ENCODE results near the gene LRFN4.
"Not testable (repeated sequence)": the region's sequence is repeated elsewhere in the genome, so short reads cannot be mapped to it uniquely, and the experiment has no call there.

LRFN4 gene

DNA sequence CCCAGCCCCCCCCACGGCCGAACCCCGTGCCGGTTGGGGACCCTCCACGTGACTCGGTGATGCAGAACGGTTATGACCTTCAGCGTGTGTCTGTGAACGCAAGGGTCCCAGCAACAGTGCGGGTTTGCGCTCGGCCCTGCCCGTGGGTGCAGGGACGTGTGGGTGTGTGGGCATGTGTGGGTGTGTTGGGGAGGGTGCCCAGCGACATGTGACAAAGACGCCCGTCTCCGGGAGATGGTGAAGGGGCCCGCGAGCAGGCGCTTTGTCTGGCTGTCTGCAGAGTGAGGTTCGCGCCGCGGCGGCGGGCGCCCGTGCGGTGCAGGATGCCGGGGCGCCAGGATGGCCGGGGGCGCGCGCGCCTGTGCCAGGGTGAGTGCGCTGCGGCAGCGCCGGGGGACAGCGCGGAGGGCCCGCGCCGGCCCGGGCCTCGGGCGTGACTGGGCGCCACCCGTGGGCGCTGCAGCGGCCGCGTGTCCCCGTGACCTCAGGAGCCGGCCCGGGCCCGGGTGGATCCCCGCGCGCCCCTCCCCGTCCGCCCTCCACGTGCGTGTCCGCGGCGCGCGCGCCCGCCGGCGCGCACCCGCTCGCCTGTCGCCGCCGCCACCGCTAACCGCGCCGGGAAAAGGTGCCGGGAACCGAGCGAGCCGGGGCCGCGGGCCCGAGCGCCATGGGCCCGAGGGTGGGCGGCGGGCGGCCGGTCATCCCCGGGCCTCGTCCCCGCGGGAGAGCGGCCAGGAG lies at the start of gene LRFN4:
Gene LRFN4 (plus strand): TSS at position 569 of the 738 bp plus-strand sequence. CDS start 681 bp downstream, outside the sequence.
- peak; percentile 41 for ATAC-seq
- DNase-seq: peak; percentile 51

GRCh38 chr11:66809592-66809991 lies 47.3 kb upstream of the LRFN4 start:
- DNase-seq: no peak
- ATAC-seq: no peak

DNA sequence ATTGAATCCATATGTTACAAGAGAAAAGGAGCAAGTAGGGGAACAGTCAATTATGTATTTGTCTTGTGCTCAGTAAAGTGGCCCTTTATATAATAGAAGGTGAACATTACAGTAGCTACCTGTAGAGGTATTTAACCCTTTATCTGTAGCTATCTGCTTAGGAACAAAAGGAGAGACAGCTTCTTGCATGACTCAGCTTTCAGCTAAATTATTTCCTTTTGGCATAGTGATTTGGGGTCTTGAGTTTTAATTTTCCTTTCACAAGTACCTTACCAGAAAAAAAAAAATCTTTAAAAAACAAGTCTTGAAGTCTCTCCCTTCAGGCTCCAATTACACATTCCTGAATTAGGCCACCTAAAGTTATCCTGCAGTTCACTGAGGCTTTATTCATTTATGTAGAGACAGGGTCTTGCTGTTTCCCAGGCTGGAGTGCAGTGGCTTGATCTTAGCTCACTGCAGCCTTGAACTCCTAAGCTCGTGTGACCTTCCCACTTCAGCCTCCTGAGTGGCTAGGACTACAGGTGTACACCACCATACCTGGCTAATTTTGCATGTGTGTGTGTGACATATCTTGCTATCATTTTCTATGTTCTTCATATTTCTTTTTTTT lies 46.2 kb upstream of the LRFN4 start:
- no peak for ATAC-seq
- no peak for DNase-seq

DNA sequence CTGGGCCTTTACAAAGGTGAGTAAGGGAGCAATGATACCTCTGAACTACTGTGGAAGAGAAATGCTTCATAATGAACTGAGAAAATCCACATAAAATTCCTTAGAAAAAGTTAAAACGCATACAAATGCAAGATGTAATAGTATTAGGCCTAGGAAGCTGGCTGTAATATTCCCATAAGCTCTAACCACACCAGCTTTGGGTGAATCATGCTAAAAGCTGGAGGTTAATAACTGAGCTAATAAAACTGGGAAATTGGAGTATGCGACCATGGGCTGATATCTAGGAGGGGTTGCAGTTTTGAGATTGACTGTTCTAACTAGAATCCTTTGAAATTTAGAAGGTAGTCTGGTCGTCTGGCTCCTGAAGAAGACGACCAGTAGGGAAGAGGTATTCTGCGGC lies 42.2 kb upstream of the LRFN4 start:
- ATAC-seq (no peak), DNase-seq (no peak)

DNA sequence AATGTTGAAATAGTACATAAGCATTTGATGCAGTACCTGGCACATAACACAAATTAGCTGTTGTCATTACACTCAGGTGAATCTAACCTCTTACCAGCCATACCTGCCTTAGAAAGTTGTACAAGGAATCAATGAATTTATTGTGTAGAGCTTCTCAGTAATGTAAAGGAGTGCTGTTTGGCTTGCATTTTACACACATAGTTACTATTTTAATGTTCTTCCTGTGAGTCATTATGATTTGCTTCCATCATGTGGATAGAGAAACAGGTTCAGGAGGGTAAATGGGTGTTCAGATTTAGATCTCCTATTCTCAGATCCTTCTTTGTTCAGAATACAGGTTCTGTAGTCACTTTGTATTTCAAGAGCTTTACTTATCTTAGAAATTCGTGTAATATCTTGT lies 41.2 kb upstream of the LRFN4 start:
- ATAC-seq (no peak), DNase-seq (no peak)

DNA sequence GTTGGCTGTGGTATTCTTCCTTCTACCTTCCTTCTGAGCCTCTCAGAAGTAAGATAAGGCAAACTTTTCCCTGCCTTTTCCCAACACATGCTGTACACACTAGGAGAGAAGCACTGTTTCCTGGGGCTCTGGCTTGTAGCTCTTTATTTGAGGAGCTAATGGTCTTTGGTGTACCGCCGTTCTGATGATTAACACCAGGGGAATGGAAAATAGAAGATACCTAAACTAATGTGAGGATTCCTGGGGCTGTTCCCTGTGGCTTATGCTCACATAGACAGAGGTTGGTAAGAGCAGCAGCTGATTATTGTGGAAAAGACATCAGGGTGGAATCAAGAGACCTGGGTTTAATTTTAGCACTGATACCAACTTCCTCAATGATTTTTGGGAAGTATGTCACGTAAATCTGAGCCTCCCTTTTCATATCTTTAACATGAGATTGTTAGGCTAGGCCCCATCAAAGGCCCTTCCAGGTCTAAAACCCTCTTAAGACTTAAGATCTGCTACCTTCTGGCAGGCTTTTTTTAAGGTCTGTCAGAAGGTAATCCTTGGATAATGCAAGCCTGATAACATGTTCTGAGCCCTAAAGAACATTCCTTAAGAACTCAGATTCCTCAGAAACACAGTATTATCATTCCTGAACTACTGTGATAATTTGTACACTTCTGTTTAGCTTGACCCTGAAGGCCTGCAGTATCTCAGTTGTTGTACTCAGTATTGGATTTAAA lies 38.5 kb upstream of the LRFN4 start:
- no peak for DNase-seq

GRCh38 chr11:66820381-66820780 lies 36.5 kb upstream of the LRFN4 start:
- DNase-seq (no peak), ATAC-seq (no peak)

More for the DNA sequence above, 38.5 kb upstream of the LRFN4 start:
- no peak for ATAC-seq

GRCh38 chr11:66820901-66821300 lies 36.0 kb upstream of the LRFN4 start:
- ATAC-seq: no peak

GRCh38 chr11:66823700-66824099 lies 33.2 kb upstream of the LRFN4 start:
- ATAC-seq (no peak), DNase-seq (no peak)

More at GRCh38 chr11:66820901-66821300, 36.0 kb upstream of the LRFN4 start:
- DNase-seq: no peak

DNA sequence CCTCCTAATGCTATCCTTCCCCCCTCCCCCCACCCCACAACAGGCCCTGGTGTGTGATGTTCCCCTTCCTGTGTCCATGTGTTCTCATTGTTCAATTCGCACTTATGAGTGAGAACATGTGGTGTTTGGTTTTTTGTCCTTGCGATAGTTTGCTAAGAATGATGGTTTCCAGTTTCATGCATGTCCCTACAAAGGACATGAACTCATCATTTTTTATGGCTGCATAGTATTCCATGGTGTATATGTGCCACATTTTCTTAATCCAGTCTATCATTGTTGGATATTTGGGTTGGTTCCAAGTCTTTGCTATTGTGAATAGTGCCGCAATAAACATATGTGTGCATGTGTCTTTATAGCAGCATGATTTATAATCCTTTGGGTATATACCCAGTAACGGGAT lies 32.3 kb upstream of the LRFN4 start:
- DNase-seq, ATAC-seq: not testable (repeated sequence)

DNA sequence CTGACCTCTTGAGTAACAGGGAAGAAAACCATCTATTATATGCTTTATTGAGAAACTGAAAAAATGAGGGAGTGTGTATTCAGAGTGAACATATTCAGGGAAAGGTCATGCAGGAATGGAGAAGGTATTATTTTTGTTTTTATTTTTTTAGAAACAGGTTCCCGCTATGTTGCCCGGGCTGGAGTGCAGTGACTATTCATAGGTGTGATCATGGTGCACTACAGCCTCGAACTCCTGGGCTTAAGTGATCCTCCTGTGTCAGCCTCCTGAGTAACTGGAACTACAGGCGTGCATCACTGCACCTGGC lies 22.4 kb upstream of the LRFN4 start:
- DNase-seq (no peak), ATAC-seq (no peak)

GRCh38 chr11:66834943-66835342 lies 21.9 kb upstream of the LRFN4 start:
- DNase-seq: no peak
- ATAC-seq: no peak

DNA sequence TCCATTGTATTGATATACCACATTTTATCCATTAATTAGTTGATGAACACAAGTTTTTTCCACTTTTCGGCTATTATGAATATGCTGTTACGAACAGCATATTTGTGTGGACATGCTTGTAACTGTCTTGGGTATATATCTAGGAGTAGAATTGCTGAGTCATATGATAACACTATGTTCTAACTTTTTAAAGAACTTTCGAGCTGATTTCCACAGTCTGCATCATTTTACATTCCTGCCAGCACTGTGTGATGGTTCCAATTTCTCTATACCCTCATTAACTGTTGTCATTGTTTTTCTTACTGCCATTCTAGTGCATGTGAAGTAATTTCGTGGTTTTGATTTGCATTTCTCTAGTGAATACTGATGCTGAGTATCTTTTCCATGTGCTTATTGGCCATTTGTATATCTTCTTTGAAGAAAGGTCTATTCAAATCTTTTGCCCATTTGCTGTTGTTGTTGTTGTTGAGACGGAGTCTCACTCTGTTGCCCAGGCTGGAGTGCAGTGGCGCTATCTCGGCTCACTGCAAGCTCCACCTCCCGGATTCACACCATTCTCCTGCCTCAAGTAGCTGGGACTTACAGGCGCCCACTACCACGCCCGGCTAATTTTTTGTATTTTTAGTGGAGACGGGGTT lies 21.0 kb upstream of the LRFN4 start:
- no peak for DNase-seq
- no peak for ATAC-seq

GRCh38 chr11:66840317-66841091 lies 16.4 kb upstream of the LRFN4 start:
- DNase-seq (no peak), ATAC-seq (no peak)

DNA sequence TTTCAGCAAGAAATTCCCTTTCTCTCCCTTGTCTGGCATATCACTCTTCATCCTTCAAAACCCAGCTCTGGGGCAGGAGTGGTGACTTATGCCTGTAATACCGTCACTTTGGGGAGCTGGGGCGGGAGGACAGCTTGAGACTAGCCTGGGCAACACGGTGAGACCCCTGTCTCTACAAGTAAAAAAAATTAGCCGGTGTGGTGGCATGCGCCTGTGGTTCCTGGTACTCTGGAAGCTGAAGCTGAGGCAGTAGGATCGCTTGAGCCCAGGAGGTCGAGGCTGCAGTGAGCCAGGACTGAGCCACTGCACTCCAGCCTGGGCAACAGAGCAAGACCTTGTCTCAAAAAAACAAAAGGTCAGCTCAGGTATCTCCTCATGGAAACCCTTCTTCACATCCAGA lies 15.0 kb upstream of the LRFN4 start:
- ATAC-seq (no peak), DNase-seq (no peak)

GRCh38 chr11:66842501-66842895 lies 14.4 kb upstream of the LRFN4 start:
- DNase-seq (no peak), ATAC-seq (no peak)

DNA sequence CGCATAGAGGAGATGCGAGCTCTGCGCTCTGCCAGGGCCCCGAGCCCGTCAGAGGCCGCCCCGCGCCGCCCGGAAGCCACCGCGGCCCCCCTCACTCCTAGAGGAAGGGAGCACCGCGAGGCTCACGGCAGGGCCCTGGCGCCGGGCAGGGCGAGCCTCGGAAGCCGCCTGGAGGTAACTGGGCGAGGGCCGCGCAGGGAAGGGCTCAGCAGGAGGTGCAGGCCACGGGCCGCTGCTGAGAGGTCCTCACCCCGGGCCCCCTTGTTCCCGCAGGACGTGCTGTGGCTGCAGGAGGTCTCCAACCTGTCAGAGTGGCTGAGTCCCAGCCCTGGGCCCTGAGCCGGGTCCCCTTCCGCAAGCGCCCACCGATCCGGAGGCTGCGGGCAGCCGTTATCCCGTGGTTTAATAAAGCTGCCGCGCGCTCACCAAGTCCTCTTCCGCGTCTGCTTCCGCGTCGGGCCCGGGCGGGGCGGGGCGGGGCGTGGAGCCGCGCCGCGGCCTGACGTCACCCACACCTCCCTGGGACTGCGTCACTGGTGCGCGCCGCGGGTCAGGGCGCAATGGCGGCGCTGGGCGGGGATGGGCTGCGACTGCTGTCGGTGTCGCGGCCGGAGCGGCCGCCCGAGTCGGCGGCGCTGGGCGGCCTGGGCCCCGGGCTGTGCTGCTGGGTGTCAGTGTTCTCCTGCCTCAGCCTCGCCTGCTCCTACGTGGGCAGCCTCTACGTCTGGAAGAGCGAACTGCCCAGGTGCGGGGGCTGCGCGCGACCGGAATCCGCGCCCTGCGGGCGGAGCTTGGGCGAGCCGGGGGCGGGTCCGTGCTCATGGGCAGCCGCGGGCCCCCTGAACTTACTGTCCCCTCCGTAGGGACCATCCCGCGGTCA lies 13.7 kb upstream of the LRFN4 start, which contains the start of gene RCE1:
Gene RCE1 (plus strand): TSS at position 546 of the 880 bp plus-strand sequence. CDS start 15 bp downstream, at position 561.
- peak; percentile 94 for ATAC-seq
- DNase-seq: peak; percentile 95

- no peak for ATAC-seq
- no peak for DNase-seq
Observed at GRCh38 chr11:66843776-66844495, 12.9 kb upstream of the LRFN4 start.

DNA sequence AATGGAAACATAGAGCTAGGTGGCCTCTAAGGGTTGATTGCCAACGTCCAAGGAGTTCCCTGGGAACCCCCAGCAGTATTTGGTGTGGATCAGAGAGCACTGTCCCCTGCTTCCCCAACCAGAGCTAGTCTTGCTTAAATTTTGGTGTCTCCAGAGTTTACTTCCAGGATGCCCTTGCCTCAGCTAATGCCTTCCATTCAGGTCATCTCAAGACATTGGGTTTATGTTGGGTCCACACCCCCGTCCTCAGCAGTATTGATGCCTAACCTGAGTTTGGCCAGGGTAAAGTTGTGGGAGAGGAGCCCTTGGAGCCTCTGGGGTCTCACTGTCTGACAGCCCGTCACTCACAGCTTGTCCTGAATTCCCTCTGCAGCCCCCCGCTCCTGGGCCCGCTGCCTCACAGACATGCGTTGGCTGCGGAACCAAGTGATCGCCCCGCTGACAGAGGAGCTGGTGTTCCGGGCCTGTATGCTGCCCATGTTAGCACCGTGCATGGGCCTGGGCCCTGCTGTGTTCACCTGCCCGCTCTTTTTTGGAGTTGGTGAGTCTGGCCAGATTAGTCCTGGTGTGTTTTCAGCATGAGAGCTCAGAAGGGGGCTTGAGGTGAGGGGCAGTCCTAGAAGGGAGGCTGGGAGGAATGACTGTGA lies 12.2 kb upstream of the LRFN4 start:
- no peak for ATAC-seq

More for the DNA sequence above, 12.2 kb upstream of the LRFN4 start:
- no peak for DNase-seq

Measured in stimulated activated naive CD8-positive, alpha-beta T cell treated with anti-CD3 and anti-CD28 coated beads, Interleukin-15, Interleukin-2, amounts not matched to agents 100 U/mL and 50 U/mL, for 24 hours (primary cell).